ENCODE results near the gene KIF21A.

GRCh38 chr12:39392154-39392925 lies 50.6 kb downstream of the KIF21A start:
- TF ChIP-seq, protein P1, sequence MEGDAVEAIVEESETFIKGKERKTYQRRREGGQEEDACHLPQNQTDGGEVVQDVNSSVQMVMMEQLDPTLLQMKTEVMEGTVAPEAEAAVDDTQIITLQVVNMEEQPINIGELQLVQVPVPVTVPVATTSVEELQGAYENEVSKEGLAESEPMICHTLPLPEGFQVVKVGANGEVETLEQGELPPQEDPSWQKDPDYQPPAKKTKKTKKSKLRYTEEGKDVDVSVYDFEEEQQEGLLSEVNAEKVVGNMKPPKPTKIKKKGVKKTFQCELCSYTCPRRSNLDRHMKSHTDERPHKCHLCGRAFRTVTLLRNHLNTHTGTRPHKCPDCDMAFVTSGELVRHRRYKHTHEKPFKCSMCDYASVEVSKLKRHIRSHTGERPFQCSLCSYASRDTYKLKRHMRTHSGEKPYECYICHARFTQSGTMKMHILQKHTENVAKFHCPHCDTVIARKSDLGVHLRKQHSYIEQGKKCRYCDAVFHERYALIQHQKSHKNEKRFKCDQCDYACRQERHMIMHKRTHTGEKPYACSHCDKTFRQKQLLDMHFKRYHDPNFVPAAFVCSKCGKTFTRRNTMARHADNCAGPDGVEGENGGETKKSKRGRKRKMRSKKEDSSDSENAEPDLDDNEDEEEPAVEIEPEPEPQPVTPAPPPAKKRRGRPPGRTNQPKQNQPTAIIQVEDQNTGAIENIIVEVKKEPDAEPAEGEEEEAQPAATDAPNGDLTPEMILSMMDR (IDR thresholded peaks at IDR 0.05): no peak
- TF ChIP-seq CHD2 (IDR thresholded peaks at IDR 0.05; ENCODE audit: low read length, partially characterized antibody) (no peak), POLR2AphosphoS5 (IDR thresholded peaks at IDR 0.05; ENCODE audit: low read depth, low read length) (no peak), RCOR1 (IDR thresholded peaks at IDR 0.05; ENCODE audit: low read length) (no peak)
- TF ChIP-seq, protein P2, sequence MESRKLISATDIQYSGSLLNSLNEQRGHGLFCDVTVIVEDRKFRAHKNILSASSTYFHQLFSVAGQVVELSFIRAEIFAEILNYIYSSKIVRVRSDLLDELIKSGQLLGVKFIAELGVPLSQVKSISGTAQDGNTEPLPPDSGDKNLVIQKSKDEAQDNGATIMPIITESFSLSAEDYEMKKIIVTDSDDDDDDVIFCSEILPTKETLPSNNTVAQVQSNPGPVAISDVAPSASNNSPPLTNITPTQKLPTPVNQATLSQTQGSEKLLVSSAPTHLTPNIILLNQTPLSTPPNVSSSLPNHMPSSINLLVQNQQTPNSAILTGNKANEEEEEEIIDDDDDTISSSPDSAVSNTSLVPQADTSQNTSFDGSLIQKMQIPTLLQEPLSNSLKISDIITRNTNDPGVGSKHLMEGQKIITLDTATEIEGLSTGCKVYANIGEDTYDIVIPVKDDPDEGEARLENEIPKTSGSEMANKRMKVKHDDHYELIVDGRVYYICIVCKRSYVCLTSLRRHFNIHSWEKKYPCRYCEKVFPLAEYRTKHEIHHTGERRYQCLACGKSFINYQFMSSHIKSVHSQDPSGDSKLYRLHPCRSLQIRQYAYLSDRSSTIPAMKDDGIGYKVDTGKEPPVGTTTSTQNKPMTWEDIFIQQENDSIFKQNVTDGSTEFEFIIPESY (IDR thresholded peaks at IDR 0.05; ENCODE audit: borderline replicate concordance, low read depth): no peak

Measured in SK-N-SH (cell line).